GM11168 (cell line): ENCODE measurements around the gene PLCD3.

Source experiments
- in situ Hi-C: fragments of 300-500 bp; cut with MboI; formaldehyde crosslinking; loops from one replicate; pipeline ENCODE4 v1.12.0; 2022; ENCODE audit warnings: low sequenced_read_pairs; ENCODE audit not compliant: unreplicated experiment

The PLCD3 gene

DNA sequence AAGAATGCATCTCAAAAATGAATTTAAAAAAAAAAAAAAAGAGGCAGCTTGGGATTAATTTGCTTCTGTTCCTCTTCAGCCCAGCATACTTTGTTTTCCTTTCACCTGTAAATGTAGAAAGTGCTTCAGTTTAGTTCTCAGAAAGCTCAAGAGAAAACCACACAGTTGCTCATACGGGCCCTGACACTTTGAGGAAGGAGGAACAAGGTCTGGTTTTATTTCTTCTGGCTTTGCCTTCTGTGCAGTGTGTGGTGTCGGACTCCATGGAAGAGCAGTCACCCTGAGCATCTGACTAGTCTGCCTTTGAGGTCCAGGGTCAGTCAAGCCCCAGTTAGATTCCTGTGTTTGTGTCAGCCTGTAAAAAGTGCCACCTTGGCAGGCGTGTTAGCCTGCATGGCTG is 43.6 kb downstream of the PLCD3 start:
- in situ Hi-C loops, result no loop called here

DNA sequence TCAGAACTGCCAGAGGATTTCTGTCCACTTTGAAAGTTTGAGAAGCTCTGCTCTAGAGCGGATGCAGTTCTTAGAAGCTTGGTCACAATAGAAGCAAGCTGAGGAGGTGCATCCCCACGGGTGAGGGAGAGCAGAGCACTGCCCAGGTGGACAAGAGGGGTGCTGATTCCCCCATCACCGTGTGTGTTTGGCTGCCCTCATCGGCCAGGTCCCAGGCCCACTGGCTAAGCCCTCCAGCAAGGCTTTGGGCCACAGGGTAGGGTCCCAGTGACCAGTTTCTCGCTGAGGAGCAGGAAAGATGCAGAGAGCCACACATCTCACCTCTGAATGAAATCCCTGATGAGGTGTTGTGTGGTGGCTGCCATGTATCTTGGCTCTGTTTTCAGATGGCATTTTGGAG is 44.3 kb downstream of the PLCD3 start:
- in situ Hi-C loops, result no loop called here

DNA sequence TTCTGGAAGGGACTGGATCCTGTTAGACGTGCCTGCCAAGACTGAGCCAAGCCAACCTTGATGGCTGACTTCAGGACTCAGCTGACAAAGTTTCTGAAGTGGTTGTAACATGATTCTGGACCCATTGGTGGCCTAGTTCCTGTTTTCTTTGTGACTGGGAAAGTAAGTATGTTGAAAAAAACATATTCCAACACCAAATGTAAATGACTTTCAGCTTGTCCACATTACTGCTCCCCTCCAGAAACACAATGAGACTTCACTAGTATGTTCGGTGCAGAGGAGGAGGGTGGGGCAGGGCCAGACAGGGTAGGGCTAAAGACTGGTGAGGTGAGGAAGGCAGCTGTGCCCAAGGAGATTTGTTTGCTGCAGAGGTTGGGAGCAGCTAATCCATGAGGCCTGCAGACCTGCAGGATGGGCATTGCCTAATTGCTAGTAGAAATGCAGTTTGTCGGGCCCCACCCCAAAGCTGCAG is 44.8 kb downstream of the PLCD3 start:
- in situ Hi-C loops, result no loop called here

DNA sequence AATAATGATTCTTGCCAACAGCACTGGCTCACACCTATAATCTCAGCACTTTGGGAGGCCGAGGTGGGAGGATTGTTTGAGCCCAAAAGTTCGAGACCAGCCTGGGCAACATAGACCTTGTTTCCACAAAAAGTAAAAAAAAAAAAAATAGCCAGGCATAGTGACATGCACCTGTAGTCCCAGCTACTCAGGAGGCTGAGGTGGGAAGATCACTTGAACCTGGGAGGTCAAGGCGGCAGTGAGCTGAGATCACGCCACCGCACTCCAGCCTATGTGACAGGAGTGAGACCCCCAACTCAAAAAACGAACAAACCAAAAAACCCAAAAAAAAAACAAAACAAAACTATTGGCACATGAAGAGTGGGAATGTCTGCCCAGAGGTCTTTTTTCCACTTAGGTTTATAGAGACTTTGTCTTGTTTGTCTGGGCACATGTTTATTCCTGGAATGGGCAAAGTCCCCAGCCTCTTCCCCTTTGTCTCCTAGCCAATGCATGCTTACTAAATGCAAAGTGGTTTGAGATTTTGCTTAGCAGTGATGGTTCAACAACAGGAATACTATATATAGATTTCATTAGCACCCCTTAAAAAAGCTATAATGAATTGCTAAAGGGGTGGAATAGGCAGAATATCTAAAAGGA is 45.3 kb downstream of the PLCD3 start:
- in situ Hi-C loops, result no loop called here

DNA sequence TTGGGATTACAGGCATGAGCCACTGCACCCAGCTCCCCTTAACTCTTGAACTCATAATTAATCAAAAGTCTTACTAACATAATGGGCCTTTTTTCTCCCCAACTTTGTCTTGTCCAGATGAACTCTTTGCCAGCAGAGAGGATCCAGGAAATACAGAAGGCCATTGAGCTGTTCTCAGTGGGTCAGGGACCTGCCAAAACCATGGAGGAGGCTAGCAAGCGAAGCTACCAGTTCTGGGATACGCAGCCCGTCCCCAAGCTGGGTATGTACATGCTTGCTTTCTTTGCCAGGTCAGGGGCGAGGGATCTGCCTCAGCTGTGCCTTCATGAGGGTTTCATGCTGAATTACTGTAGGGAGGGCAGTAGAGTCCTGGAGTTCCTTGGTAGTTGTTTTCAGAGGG is 45.9 kb downstream of the PLCD3 start:
- in situ Hi-C loops, result no loop called here

DNA sequence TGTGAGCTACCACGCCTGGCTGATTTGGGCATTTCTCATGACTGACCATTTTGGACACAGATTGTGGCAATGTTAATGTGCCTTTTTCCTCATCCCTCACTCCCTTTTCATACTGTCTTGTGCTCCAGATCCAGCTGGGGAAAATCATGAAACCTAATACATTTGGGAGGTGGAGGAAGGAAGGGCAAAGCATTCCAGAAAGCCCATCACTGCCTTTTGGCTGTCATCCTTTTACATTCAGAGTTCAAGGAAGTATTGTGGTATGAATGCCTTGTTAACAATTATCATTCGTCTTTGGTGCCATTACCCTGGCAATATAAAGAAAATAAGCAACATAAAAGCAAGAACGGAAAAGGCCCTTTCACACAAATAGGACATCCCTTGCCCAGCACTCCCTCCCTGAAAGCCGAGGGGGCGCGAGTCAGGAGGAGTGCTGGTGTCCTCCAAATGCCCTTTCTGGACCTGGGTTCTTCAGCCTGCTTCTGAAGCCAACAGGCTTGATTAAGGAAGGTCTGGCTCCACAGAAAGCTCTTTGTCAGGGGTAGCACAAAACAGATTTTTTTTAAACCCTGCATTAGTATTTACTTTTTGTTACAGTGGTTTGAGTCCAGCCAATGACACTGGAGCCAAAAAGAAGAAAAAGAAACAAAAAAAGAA is 51.1 kb downstream of the PLCD3 start:
- in situ Hi-C loops, result no loop called here

DNA sequence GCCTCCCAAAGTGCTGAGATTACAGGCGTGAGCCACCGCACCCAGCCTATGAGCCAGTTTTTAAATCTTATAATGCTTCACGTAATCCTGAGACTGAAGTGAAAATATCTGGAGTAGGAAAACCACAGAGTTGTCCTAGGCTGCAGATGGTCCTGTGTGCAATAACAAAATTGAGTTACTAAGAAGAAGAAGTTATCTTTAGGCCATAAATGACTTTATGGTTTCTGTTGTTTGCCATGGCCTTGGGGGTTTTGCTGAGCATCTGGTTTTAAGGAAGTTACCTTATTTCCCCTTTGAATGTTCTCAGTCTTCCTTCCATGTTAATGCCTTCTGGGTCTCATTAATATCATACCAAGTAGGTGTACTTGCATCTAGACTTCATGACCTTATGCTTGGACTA is 54.7 kb downstream of the PLCD3 start:
- in situ Hi-C loops, result no loop called here

DNA sequence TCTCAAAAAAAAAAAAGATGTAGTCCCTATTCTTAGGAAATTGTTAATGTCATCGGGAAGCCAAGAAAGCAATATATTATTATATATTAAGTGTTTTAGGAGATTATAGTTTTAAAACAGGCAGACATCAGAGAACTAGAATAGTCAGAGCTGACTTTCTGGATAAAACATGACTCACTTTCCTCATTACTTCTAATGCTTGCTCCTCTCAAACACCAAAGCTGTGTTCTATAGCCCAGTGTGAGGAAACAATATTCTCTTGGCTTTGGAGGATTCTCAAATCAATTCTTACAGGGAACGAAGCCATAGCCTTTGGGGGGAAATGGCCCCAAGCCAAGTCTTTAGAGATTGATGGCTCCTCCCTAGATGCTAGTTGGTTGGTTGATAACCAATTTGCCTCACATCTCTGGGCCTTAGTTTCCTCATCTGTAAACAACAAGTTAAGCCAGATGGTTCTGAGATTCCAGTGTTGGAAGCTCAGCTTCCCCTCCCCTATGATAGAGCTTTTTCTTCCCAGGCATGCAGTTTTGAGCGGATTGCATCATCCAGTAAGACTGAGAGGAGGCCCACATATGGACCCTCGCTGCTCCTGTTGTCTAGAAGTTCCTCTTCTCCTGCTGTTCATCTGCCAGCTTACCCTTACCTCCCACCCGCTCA is 58.8 kb downstream of the PLCD3 start:
- in situ Hi-C loops, result no loop called here

DNA sequence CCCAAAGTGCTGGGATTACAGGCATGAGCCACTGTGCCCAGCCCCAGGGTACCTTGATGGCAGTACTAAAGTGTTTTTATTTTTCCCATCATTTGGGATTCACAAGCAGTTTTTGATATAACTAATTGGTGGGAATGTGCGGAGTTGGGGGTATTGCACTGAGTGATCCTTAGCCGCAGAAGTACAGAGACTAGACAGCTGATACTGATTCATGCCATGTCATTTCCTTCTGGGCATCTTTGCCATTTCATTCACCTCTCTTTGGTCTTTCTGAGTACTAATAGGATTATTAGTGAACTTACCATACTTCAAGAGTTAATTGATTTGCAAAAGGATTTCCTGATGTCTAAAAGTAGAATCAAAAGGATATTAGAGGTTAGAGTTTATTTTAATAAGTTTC is 61.5 kb downstream of the PLCD3 start:
- in situ Hi-C loops, result no loop called here

DNA sequence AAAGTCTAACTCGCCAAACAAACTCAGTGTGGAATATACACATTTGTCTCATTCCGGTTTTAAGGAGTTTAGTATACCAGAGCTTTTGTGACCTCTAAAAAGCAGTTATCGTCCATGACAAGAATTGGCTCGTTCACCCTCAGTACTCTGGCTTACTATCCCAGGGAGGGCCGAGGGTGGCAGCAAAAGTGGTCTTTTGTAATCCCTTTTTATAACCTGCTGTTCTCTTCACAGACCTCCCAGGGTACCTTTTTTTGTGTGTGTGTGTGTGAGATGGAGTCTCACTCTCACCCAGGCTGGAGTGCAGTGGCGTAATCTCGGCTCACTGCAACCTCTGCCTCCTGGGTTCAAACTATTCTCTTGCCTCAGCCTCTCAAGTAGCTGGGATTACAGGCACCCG is 62.3 kb downstream of the PLCD3 start:
- in situ Hi-C loops, result no loop called here

DNA sequence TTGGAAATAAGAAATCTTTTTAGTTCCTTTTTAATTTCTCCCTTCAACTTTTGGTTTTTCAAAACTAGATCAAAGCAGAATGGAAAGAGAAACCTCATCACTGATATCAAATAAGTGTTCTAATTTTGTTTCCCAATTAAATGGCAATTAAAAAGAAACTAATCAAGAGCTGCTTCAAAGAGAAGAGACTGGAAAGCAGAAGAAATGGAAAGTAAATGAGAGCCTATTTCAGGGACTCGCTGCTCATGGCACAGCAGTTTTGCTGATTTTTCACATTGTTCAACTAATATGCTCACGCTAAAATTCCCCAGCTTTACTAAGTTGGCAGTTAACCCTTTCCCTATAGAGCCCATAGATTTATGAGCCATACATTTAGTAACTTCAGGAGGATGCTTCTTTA is 64.7 kb downstream of the PLCD3 start:
- in situ Hi-C loops, result no loop called here

DNA sequence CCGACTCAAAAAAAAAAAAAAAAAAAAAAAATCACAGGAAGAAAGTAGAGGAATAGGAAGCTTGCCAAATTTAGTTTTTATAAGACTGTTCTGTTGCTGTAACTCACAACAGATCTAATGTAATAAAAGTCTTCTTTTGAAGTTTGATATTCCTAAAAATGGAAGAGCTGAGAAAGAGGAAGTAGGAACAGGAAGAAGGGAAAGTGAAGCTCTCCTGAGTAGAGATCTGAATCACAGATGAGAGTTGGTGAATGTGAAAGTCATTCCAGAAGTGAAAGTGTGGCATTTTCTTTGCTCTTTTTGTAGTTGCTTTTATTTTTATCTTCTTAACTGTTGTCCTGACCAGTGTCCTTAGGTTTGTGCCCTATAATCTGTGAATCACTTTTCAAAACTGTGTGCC is 69.1 kb downstream of the PLCD3 start:
- in situ Hi-C loops, result no loop called here

DNA sequence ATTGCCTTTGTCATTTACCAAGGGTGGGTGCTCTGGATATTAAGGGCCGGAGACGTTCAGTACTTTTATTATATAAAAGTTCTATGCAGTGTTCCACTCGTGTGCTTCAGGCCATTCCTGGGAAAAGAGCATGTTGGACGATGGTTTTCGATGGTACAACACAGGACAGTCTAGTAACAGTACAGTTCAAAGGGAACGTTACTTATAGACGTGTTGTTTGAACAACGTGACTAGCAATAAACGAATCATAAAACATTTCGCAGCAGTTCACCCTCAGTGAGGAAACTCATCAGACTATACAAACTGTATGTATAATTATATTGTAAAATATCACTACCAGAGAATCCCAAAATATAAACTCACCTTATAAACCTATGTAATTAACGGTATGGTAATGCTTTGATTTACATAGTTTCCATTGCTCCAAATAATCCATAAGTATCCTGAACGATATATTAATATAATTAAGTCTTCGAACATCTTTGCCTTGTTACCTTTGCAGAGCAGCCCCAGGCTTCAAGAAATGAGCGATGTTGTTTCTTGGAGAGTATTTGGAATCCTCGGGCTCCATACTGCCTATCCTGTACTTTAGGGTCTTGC is 70.6 kb downstream of the PLCD3 start:
- in situ Hi-C loops, result no loop called here

DNA sequence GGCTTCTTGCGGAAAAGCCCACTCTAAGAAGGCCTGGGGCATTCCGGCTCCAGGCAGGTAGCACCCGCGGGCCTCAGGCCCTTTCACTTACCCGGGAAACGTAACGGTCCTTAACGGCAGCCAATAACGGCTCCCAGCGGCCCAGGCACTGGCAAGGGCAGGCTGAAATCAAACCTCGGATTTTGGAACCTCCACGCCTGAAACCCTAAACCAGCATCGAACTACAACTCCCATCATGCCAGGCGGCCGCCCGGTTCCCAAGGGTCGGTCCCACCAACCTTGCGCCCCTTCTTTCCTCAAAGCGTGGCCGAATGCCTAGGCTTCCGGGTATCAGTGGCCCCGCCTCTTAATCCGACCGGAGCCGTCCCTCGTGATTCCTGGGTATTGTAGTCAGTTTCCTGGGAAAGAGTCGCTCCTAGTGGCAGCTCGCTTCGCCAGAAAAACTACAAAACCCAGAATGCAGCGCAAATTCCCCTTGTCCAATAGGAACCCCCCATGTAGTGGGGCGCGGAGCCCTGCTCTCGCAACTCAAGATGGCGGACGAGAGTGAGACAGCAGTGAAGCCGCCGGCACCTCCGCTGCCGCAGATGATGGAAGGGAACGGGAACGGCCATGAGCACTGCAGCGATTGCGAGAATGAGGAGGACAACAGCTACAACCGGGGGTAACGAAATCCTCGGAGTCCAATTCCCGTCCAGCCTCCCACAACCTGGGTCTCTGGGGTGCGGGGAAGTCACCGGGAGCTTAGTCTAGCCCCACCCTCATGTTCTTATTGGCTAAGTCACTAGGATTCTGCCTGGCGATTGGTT is 71.3 kb downstream of the PLCD3 start, which contains the start of gene NMT1:
NMT1 (plus strand) TSS at position 521 of the 809 bp plus-strand sequence; CDS start at position 534, 13 bp downstream.
- in situ Hi-C loops, result no loop called here

DNA sequence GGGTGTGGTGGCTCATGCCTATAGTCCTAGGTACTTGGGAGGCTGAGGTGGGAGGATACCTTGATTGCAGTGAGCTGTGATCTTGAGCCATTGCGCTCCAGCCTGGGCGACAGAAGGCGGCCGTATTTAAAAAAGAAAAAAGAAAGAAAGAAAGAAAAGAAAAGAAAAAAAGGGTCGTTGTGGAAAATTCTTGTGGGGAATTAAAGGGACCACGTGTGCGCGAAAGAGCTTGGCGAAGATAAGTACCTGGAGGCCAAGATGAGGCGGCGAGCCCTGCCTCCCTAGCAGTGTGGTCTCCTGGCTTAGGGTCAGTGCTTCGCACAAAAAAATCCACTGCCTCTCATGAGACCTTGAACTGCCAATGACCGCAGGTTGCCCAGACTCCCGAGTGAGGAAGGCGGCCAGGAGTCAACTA is 71.9 kb downstream of the PLCD3 start:
- in situ Hi-C loops, result no loop called here
